ENCODE data around the gene MPND.

GRCh38 chr19:4326837-4327251 is 16.5 kb upstream of the MPND start:
- TF ChIP-seq CTCF (IDR thresholded peaks at IDR 0.05): no peak
- no peak for TF ChIP-seq POLR2A (IDR thresholded peaks at IDR 0.05)

Data from heart left ventricle (tissue), 13 donors.